HEK293 (cell line): ENCODE measurements around the gene PPP6C.

Experiments used
- CTCF ChIA-PET: fragments of 350-600 bp; formaldehyde crosslinking; extraction: SDS; loops from one replicate; lab custom pipeline; 2021; ENCODE audit warnings: antibody characterized with exemption; lab: Yijun Ruan, JAX
- POLR2A ChIA-PET: fragments of 300-600 bp; formaldehyde crosslinking; extraction: SDS; loops from one replicate; lab custom pipeline; 2020; ENCODE audit warnings: antibody characterized with exemption, inconsistent platforms; lab: Yijun Ruan, JAX
- H3K27ac ChIP-seq: fragments of 200-500 bp; sonication (Bioruptor generic); 2 replicates; pipeline ENCODE4 v1.5.1; 2014; ENCODE audit warnings: low read depth, low read length, control low read depth, inconsistent platforms; ENCODE audit errors: extremely low read depth
- H3K36me3 ChIP-seq, 2 experiments: fragments of 200-500 bp in 1 of 2; sonication (Bioruptor generic) in 1 of 2; 1 replicate in 1 of 2; 2 replicates in 1 of 2; pipeline ENCODE4 v1.5.1; 2014 to 2017; ENCODE audit warnings: inconsistent platforms in 2 of 2, low read length in 2 of 2; ENCODE audit not compliant: control insufficient read depth in 2 of 2, insufficient read depth in 1 of 2
- H3K4me1 ChIP-seq: fragments of 200-500 bp; sonication (Bioruptor generic); 2 replicates; pipeline ENCODE4 v1.5.1; 2014; ENCODE audit warnings: mild to moderate bottlenecking, low read length, inconsistent platforms; ENCODE audit not compliant: control insufficient read depth, insufficient read depth
- H3K4me3 ChIP-seq: 2 replicates; pipeline ENCODE4 v1.5.1; 2011; ENCODE audit warnings: low read depth, mild to moderate bottlenecking, control low read depth, low read length, moderate library complexity
- H3K9me3 ChIP-seq: fragments of 200-500 bp; sonication (Bioruptor generic); 2 replicates; pipeline ENCODE4 v1.5.1; 2014; ENCODE audit warnings: low read depth, low read length, inconsistent platforms; ENCODE audit not compliant: control insufficient read depth, insufficient read depth
- AEBP2 ChIP-seq: fragments of 450-650 bp; formaldehyde crosslinking; IDR thresholded peaks from 2 replicates; pipeline ENCODE4 v1.5.1; 2016; ENCODE audit warnings: missing biosample characterization, missing genetic modification characterization, borderline replicate concordance
- EGR2 ChIP-seq: fragments of 450-650 bp; formaldehyde crosslinking; IDR thresholded peaks from 2 replicates; pipeline ENCODE4 v1.5.1; 2016; ENCODE audit warnings: low read depth, missing biosample characterization, missing genetic modification characterization
- GLIS1 ChIP-seq: fragments of 450-650 bp; formaldehyde crosslinking; IDR thresholded peaks from 2 replicates; pipeline ENCODE4 v1.5.1; 2016; ENCODE audit warnings: missing biosample characterization, missing genetic modification characterization
- GLIS2 ChIP-seq: fragments of 450-650 bp; formaldehyde crosslinking; IDR thresholded peaks from 2 replicates; pipeline ENCODE4 v1.5.1; 2016; ENCODE audit warnings: missing biosample characterization, missing genetic modification characterization
- KLF9 ChIP-seq: fragments of 450-650 bp; formaldehyde crosslinking; IDR thresholded peaks from 2 replicates; pipeline ENCODE4 v1.5.1; 2016; ENCODE audit warnings: missing biosample characterization, missing genetic modification characterization, low read depth
- PRDM1 ChIP-seq: fragments of 450-650 bp; formaldehyde crosslinking; IDR thresholded peaks from 2 replicates; pipeline ENCODE4; 2016; ENCODE audit warnings: missing biosample characterization, missing genetic modification characterization
- SP3 ChIP-seq: fragments of 450-650 bp; formaldehyde crosslinking; IDR thresholded peaks from 2 replicates; pipeline ENCODE4 v1.5.1; 2016; ENCODE audit warnings: missing biosample characterization, missing genetic modification characterization
- ZBTB10 ChIP-seq: fragments of 450-650 bp; formaldehyde crosslinking; IDR thresholded peaks from 2 replicates; pipeline ENCODE4 v1.5.1; 2016; ENCODE audit warnings: missing biosample characterization, missing genetic modification characterization
- ZBTB17 ChIP-seq: fragments of 450-650 bp; formaldehyde crosslinking; IDR thresholded peaks from 2 replicates; pipeline ENCODE4 v1.5.1; 2016; ENCODE audit warnings: missing biosample characterization, missing genetic modification characterization
- ZFHX2 ChIP-seq: fragments of 450-650 bp; formaldehyde crosslinking; conservative IDR thresholded peaks from 2 replicates; pipeline ENCODE4 v1.5.1; 2016; ENCODE audit warnings: missing biosample characterization, missing genetic modification characterization
- ZFP69B ChIP-seq: fragments of 450-650 bp; formaldehyde crosslinking; IDR thresholded peaks from 2 replicates; pipeline ENCODE4 v1.5.1; 2016; ENCODE audit warnings: missing biosample characterization, missing genetic modification characterization
- ZNF10 ChIP-seq: fragments of 450-650 bp; formaldehyde crosslinking; IDR thresholded peaks from 2 replicates; pipeline ENCODE4 v1.5.1; 2017; ENCODE audit warnings: missing biosample characterization, missing genetic modification characterization
- ZNF184 ChIP-seq: fragments of 450-650 bp; IDR thresholded peaks from 2 replicates; pipeline ENCODE4 v1.5.1; 2018; ENCODE audit warnings: missing biosample characterization, mild to moderate bottlenecking, missing genetic modification characterization
- ZNF324 ChIP-seq: fragments of 450-650 bp; formaldehyde crosslinking; IDR thresholded peaks from 2 replicates; pipeline ENCODE4 v1.5.1; 2016; ENCODE audit warnings: missing biosample characterization, missing genetic modification characterization
- ZNF449 ChIP-seq: fragments of 450-650 bp; formaldehyde crosslinking; IDR thresholded peaks from 2 replicates; pipeline ENCODE4 v1.5.1; 2017; ENCODE audit warnings: missing biosample characterization, mild to moderate bottlenecking, missing genetic modification characterization, moderate library complexity
- ZNF530 ChIP-seq: fragments of 450-650 bp; formaldehyde crosslinking; IDR thresholded peaks from 2 replicates; pipeline ENCODE4 v1.5.1; 2016; ENCODE audit warnings: low read depth, missing biosample characterization, missing genetic modification characterization
- ZNF596 ChIP-seq: fragments of 450-650 bp; IDR thresholded peaks from 2 replicates; pipeline ENCODE4 v1.5.0; 2018; ENCODE audit warnings: missing biosample characterization, mild to moderate bottlenecking, missing genetic modification characterization, moderate library complexity
- ZNF677 ChIP-seq: fragments of 450-650 bp; IDR thresholded peaks from 2 replicates; pipeline ENCODE4 v1.5.0; 2018; ENCODE audit warnings: missing biosample characterization, mild to moderate bottlenecking, missing genetic modification characterization, moderate library complexity
- TF ChIP-seq, protein P1 (sequence below): fragments of 450-650 bp; formaldehyde crosslinking; IDR thresholded peaks from 2 replicates; pipeline ENCODE4 v1.5.1; 2017; ENCODE audit warnings: missing biosample characterization, missing genetic modification characterization

PPP6C gene

DNA sequence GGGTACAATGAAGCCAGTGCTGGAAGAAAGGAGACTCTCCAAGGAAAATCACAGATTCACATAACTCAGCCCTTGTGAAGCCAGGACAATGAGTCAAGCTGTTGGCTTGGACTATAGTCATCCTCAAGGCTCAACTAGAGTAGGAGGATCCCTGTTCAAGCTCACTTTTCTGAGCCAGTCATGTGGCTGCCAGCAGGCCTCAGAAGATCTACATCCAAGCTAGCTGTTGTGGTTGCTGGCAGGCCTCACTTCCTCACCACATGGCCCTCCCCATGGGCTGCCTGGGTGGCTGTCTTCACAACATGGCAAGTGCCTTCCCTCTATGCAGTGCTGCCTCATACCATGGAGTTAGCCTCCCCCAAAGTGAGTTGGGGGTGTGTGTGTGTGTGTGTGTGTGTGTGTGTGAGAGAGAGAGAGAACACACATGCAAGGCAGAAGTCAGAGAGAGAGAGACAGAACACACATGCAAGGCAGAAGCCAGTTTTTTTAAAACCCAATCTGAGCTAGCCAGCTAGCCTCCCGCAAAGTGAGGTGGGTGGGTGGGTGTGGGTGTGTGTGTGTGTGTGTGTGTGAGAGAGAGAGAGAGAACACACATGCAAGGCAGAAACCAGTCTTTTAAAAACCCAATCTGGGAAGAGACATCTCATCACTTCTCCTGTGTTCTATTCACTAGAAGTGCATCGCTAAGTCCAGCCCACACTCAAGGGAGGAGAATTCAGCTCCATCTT lies 63.4 kb downstream of the PPP6C start:
- Histone ChIP-seq H3K4me1 (no peaks in the 10 kb centered on the region), H3K4me3 (no peak overlapping the region), H3K36me3 (no peaks in the 10 kb centered on the region), H3K9me3 (no peaks in the 10 kb centered on the region), H3K27ac (no peak overlapping the region)
- CTCF ChIA-PET: interaction anchor here (0.6 to 1.2 kb wide), 3 partner anchors 18 to 1020 kb away, joined by 3 to 4 read pairs (median 4); partner anchors contain the start of gene WDR38
- POLR2A ChIA-PET: no interaction called here
- TF ChIP-seq GLIS2 (tag by site-specific recombination) (0 out of 2 replicates have a peak, but pooled peaks have one; percentile 25), KLF9 (tag by site-specific recombination) (no peak), ZNF449 (tag by site-specific recombination) (no peak), PRDM1 (tag by site-specific recombination) (no peak), SP3 (tag by site-specific recombination) (no peak), GLIS1 (peak; percentile 16; the same call in 1 of the 2 replicates), ZBTB10 (tag by site-specific recombination) (no peak), ZFHX2 (tag by site-specific recombination) (peak; percentile 87), ZBTB17 (tag by site-specific recombination) (peak; percentile 48; the same call in 1 of the 2 replicates), ZFP69B (tag by site-specific recombination) (no peak), EGR2 (tag by site-specific recombination) (peak; percentile 80), AEBP2 (tag by site-specific recombination) (no peak), ZNF10 (tag by site-specific recombination) (no peak), ZNF596 (tag by site-specific recombination) (no peak), ZNF677 (no peak), ZNF324 (tag by site-specific recombination) (no peak), ZNF184 (tag by site-specific recombination) (no peak), ZNF530 (tag by site-specific recombination) (no peak)
- TF ChIP-seq, protein P1, sequence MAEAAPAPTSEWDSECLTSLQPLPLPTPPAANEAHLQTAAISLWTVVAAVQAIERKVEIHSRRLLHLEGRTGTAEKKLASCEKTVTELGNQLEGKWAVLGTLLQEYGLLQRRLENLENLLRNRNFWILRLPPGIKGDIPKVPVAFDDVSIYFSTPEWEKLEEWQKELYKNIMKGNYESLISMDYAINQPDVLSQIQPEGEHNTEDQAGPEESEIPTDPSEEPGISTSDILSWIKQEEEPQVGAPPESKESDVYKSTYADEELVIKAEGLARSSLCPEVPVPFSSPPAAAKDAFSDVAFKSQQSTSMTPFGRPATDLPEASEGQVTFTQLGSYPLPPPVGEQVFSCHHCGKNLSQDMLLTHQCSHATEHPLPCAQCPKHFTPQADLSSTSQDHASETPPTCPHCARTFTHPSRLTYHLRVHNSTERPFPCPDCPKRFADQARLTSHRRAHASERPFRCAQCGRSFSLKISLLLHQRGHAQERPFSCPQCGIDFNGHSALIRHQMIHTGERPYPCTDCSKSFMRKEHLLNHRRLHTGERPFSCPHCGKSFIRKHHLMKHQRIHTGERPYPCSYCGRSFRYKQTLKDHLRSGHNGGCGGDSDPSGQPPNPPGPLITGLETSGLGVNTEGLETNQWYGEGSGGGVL: peak; percentile 26; the same call in 1 of the 2 replicates
